Measurements from ENCODE around the gene C2orf78. TPM values are rescaled to one million over a fixed set of nuclear protein-coding genes. Genes with fewer than 3 reads are reported as not detected.
A peak's percentile ranks its signal among the peaks of the same experiment; 100 is the strongest.

Gene C2orf78
- total RNA-seq, 1 experiment from 2014 or later = not detected

GRCh38 chr2:73851274-73851673 is 67.3 kb downstream of the C2orf78 start:
- ChIA-PET POLR2A (no interaction called here), CTCF (interaction anchor here (0.6 kb wide), 1 partner anchor 246 kb away, joined by 4 read pairs; no protein-coding TSS in a partner anchor)
- H3K9me3 ChIP-seq (ENCODE audit: control insufficient read depth, insufficient read depth, low read depth, low read length) = no peaks in the 10 kb centered on the region
- no peak overlapping the region for H3K4me3 ChIP-seq (ENCODE audit: low read depth in 2 of 2, low read length in 2 of 2)
- intact Hi-C loops (cut with micrococcal nuclease; ENCODE audit: unreplicated experiment) (no loop called here), in situ Hi-C loops (cut with HindIII; ENCODE audit: low pct_unique_long_range_greater_than_20kb, low sequenced_read_pairs) (no loop called here)
- DNase-seq (ENCODE audit: low read depth, low spot score) = no peak
- H3K27me3 ChIP-seq (ENCODE audit: control insufficient read depth, insufficient read depth, low read length) = no peaks in the 10 kb centered on the region
- BruUV-seq (replicated peaks) = no TSS peak
- no peak overlapping the region for H3K27ac ChIP-seq (ENCODE audit: low read length)
- TF ChIP-seq REST (IDR thresholded peaks at IDR 0.05; ENCODE audit: insufficient read depth in 1 of 2, low read depth in 2 of 2, low read length in 1 of 2) (no peak), CTCF (IDR thresholded peaks at IDR 0.05) (peak; percentile 54)
- peaks cover 13% of the 10 kb centered on the region for H3K36me3 ChIP-seq (ENCODE audit: control insufficient read depth, insufficient read depth, low read length)
- no peaks in the 10 kb centered on the region for H3K4me1 ChIP-seq (ENCODE audit: control insufficient read depth, insufficient read depth, low read length)
- no peak for ATAC-seq

- Histone ChIP-seq H3K4me1 (ENCODE audit: control insufficient read depth, insufficient read depth, low read length) (no peaks in the 10 kb centered on the region), H3K36me3 (ENCODE audit: control insufficient read depth, insufficient read depth, low read length) (peaks cover 13% of the 10 kb centered on the region), H3K27me3 (ENCODE audit: control insufficient read depth, insufficient read depth, low read length) (no peaks in the 10 kb centered on the region), H3K4me3 (ENCODE audit: low read depth in 2 of 2, low read length in 2 of 2) (no peak overlapping the region), H3K27ac (ENCODE audit: low read length) (no peak overlapping the region), H3K9me3 (ENCODE audit: control insufficient read depth, insufficient read depth, low read depth, low read length) (no peaks in the 10 kb centered on the region)
- in situ Hi-C loops (cut with HindIII; ENCODE audit: low pct_unique_long_range_greater_than_20kb, low sequenced_read_pairs) = no loop called here
- TF ChIP-seq POLR2AphosphoS5 (IDR thresholded peaks at IDR 0.05; ENCODE audit: low read depth, low read length) (no peak), REST (IDR thresholded peaks at IDR 0.05; ENCODE audit: insufficient read depth in 1 of 2, low read depth in 2 of 2, low read length in 1 of 2) (no peak), SIN3A (IDR thresholded peaks at IDR 0.05; ENCODE audit: borderline replicate concordance, insufficient read depth, low read depth, low read length) (no peak), TCF7L2 (IDR thresholded peaks at IDR 0.05; ENCODE audit: low read depth, low read length) (no peak), CTCF (IDR thresholded peaks at IDR 0.05) (no peak)
- intact Hi-C loops (cut with micrococcal nuclease; ENCODE audit: unreplicated experiment) = no loop called here
- CTCF ChIA-PET = interaction anchor here (0.6 kb wide), 1 partner anchor 245 kb away, joined by 4 read pairs; no protein-coding TSS in a partner anchor
- peak; percentile 80 for ATAC-seq
- DNase-seq (ENCODE audit: low read depth, low spot score) = peak; percentile 78
- no TSS peak for BruUV-seq (replicated peaks)
- POLR2A ChIA-PET = no interaction called here
These were observed 68.0 kb downstream of the C2orf78 start for GRCh38 chr2:73852020-73852419.
